WTC11 (cell line): Measurements from ENCODE around the gene SLC4A9.

ENCODE experiments used
- ATF2 ChIP-seq: sonication (generic); formaldehyde crosslinking; IDR thresholded peaks from 2 replicates; pipeline ENCODE4 v1.8.1; 2022; ENCODE audit warnings: low read depth, missing genetic modification reagents, borderline replicate concordance
- FOXJ3 ChIP-seq: sonication (generic); formaldehyde crosslinking; IDR thresholded peaks from 2 replicates; pipeline ENCODE4 v1.9.0; 2021; ENCODE audit warnings: missing genetic modification reagents, mild to moderate bottlenecking, borderline replicate concordance
- GABPB1 ChIP-seq: sonication (generic); formaldehyde crosslinking; IDR thresholded peaks from 2 replicates; pipeline ENCODE4 v1.8.1; 2023; ENCODE audit warnings: mild to moderate bottlenecking, missing genetic modification reagents
- IRF2 ChIP-seq: sonication (generic); formaldehyde crosslinking; IDR thresholded peaks from 2 replicates; pipeline ENCODE4 v1.8.0; 2022; ENCODE audit warnings: low read depth, missing genetic modification reagents, borderline replicate concordance
- KAT7 ChIP-seq: sonication (generic); formaldehyde crosslinking; IDR thresholded peaks from 2 replicates; pipeline ENCODE4 v1.8.1; 2023; ENCODE audit warnings: missing genetic modification reagents, mild to moderate bottlenecking, borderline replicate concordance
- MAX ChIP-seq: sonication (generic); formaldehyde crosslinking; IDR thresholded peaks from 2 replicates; pipeline ENCODE4 v1.8.0; 2022; ENCODE audit warnings: mild to moderate bottlenecking, missing genetic modification reagents
- NR2C2 ChIP-seq: sonication (generic); formaldehyde crosslinking; IDR thresholded peaks from 2 replicates; pipeline ENCODE4 v1.8.0; 2022; ENCODE audit warnings: mild to moderate bottlenecking, missing genetic modification reagents
- PRRX2 ChIP-seq: fragments of 250-450 bp; sonication (Bioruptor Pico); IDR thresholded peaks from 2 replicates; pipeline ENCODE4 v1.8.0; 2021; ENCODE audit warnings: mild to moderate bottlenecking
- TF ChIP-seq, protein P1 (sequence below): fragments of 200-600 bp; IDR thresholded peaks from 2 replicates; pipeline ENCODE4 v1.8.0; 2022; ENCODE audit warnings: antibody characterized with exemption
- TF ChIP-seq, protein P2 (sequence below): sonication (generic); formaldehyde crosslinking; IDR thresholded peaks from 2 replicates; pipeline ENCODE4 v1.8.1; 2023; ENCODE audit warnings: mild to moderate bottlenecking, moderate library complexity, missing genetic modification reagents
- TF ChIP-seq, protein P3 (sequence below): sonication (generic); formaldehyde crosslinking; IDR thresholded peaks from 2 replicates; pipeline ENCODE4 v1.8.1; 2023; ENCODE audit warnings: mild to moderate bottlenecking, missing genetic modification reagents, moderate library complexity
- TF ChIP-seq, protein P4 (sequence below): sonication (generic); formaldehyde crosslinking; IDR thresholded peaks from 2 replicates; pipeline ENCODE4 v1.8.1; 2022; ENCODE audit warnings: missing genetic modification reagents, borderline replicate concordance

DNA sequence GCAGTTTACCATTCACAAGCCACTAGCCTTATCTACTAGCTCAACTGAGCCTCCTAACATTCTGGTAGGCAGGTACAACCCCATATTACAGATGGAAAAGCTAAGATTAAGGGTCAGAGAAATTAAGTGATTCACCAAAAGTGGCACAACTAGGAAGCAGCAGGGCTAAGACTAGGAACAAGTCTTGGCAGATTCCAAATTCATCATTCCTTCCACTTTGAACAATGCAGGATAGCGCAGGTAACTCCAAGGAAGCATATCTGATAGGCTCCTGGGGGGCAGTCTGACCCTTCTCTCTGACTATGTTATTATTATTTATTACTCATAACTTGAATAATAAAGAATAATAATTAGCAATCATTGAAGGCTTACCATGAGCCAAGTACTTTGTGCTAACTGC lies 22.1 kb upstream of the SLC4A9 start:
- TF ChIP-seq, protein P1, sequence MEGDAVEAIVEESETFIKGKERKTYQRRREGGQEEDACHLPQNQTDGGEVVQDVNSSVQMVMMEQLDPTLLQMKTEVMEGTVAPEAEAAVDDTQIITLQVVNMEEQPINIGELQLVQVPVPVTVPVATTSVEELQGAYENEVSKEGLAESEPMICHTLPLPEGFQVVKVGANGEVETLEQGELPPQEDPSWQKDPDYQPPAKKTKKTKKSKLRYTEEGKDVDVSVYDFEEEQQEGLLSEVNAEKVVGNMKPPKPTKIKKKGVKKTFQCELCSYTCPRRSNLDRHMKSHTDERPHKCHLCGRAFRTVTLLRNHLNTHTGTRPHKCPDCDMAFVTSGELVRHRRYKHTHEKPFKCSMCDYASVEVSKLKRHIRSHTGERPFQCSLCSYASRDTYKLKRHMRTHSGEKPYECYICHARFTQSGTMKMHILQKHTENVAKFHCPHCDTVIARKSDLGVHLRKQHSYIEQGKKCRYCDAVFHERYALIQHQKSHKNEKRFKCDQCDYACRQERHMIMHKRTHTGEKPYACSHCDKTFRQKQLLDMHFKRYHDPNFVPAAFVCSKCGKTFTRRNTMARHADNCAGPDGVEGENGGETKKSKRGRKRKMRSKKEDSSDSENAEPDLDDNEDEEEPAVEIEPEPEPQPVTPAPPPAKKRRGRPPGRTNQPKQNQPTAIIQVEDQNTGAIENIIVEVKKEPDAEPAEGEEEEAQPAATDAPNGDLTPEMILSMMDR: no peak
- no peak for TF ChIP-seq ATF2 (CRISPR knock-in tag)
- no peak for TF ChIP-seq PRRX2
- TF ChIP-seq, protein P2, sequence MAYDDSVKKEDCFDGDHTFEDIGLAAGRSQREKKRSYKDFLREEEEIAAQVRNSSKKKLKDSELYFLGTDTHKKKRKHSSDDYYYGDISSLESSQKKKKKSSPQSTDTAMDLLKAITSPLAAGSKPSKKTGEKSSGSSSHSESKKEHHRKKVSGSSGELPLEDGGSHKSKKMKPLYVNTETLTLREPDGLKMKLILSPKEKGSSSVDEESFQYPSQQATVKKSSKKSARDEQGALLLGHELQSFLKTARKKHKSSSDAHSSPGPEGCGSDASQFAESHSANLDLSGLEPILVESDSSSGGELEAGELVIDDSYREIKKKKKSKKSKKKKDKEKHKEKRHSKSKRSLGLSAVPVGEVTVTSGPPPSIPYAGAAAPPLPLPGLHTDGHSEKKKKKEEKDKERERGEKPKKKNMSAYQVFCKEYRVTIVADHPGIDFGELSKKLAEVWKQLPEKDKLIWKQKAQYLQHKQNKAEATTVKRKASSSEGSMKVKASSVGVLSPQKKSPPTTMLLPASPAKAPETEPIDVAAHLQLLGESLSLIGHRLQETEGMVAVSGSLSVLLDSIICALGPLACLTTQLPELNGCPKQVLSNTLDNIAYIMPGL (CRISPR knock-in tag): no peak
- TF ChIP-seq KAT7 (CRISPR knock-in tag): no peak
- no peak for TF ChIP-seq FOXJ3 (CRISPR knock-in tag)
- no peak for TF ChIP-seq NR2C2 (CRISPR knock-in tag)
- no peak for TF ChIP-seq IRF2 (CRISPR knock-in tag)
- TF ChIP-seq MAX (CRISPR knock-in tag): no peak
- TF ChIP-seq GABPB1: no peak
- TF ChIP-seq, protein P3, sequence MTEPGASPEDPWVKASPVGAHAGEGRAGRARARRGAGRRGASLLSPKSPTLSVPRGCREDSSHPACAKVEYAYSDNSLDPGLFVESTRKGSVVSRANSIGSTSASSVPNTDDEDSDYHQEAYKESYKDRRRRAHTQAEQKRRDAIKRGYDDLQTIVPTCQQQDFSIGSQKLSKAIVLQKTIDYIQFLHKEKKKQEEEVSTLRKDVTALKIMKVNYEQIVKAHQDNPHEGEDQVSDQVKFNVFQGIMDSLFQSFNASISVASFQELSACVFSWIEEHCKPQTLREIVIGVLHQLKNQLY (CRISPR knock-in tag): no peak
- TF ChIP-seq, protein P4, sequence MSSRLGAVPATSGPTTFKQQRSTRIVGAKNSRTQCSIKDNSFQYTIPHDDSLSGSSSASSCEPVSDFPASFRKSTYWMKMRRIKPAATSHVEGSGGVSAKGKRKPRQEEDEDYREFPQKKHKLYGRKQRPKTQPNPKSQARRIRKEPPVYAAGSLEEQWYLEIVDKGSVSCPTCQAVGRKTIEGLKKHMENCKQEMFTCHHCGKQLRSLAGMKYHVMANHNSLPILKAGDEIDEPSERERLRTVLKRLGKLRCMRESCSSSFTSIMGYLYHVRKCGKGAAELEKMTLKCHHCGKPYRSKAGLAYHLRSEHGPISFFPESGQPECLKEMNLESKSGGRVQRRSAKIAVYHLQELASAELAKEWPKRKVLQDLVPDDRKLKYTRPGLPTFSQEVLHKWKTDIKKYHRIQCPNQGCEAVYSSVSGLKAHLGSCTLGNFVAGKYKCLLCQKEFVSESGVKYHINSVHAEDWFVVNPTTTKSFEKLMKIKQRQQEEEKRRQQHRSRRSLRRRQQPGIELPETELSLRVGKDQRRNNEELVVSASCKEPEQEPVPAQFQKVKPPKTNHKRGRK: no peak
